Measurements from ENCODE around the gene NOBOX.
"Not testable (repeated sequence)": the region's sequence is repeated elsewhere in the genome, so short reads cannot be mapped to it uniquely, and the experiment has no call there.

Gene NOBOX

GRCh38 chr7:144391823-144392255, 11.7 kb downstream of the NOBOX start:
- no peak for DNase-seq (ENCODE audit: low read depth in 2 of 2)

GRCh38 chr7:144391014-144391413, 12.5 kb downstream of the NOBOX start:
- DNase-seq (ENCODE audit: low read depth in 2 of 2), result no peak

- DNase-seq (ENCODE audit: low read depth in 2 of 2), result no peak
These were observed 13.0 kb downstream of the NOBOX start for GRCh38 chr7:144390481-144390880.

GRCh38 chr7:144388950-144389349, 14.5 kb downstream of the NOBOX start:
- DNase-seq (ENCODE audit: low read depth in 2 of 2), result no peak

DNA sequence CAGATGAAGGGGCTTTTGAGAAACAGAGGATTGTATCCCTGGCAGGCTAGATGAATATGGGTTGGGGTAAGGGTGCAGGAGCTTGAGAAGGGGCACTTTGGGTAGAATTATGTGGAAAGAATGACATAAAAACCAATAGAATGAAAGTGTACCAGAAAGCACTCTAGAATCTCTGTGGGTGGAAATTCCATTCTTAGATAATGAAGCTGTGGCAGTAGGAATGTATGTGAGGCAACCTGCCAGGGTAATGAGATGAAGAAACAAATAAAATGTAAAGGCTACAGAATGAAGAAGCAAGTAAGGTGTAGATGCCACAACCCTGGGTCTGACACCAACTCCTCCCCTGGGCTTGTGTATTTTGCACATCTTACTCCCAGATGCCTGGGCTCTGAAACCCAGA, 16.8 kb downstream of the NOBOX start:
- DNase-seq (ENCODE audit: low read depth in 2 of 2), result no peak

DNA sequence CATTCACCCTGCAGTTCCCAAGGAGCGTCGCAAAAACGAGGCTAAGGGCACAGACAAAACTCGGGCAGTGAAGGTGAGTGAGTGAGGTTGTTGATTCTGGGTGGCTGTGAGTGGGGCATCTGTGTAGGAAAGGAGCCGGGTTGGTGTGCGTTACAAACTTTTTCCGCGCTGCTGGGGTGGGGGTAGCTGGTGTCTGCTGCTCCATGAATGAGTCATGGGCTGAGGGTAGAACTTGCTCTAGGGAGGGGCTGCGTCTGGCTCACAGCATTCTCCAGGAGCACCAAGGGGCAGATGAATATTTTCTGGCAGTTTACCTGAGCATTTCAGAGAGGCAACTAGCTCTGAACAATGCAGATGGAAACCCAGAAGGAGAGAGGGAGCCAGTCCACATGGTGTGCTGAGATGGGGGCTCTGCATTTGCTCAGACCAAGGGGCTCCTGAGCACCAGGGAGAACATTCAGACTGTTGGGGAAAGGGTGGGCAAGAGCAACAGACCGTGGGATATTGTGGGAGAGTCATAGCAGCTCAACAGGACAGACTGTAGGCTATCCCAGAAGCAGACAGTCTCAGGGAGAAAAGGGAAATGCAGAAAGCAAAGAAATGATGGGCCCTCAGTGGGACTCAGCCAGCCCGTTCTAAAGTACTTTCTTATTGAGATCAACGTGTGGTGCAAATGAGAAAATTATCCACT, 18.8 kb downstream of the NOBOX start:
- no peak for DNase-seq (ENCODE audit: low read depth in 2 of 2)

DNA sequence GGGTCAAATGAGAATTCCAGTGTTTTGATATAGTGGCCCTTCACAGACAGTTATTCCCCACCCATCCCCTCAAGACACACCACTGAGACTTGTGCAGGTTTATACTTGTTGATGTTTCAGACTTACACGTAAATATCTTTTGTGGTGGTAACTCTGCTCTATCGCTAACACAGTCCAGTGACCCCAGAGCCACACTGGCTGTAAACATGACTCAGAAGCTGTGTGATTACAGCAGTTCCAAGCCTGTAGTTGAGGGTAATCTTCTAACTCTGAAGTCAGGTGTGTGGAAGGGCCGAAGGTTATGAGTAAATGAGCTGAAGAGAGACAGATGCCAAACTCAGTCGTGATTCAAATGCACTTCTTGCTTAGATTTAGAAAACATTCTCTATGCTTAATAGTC, 19.4 kb downstream of the NOBOX start:
- no peak for DNase-seq (ENCODE audit: low read depth in 2 of 2)

DNA sequence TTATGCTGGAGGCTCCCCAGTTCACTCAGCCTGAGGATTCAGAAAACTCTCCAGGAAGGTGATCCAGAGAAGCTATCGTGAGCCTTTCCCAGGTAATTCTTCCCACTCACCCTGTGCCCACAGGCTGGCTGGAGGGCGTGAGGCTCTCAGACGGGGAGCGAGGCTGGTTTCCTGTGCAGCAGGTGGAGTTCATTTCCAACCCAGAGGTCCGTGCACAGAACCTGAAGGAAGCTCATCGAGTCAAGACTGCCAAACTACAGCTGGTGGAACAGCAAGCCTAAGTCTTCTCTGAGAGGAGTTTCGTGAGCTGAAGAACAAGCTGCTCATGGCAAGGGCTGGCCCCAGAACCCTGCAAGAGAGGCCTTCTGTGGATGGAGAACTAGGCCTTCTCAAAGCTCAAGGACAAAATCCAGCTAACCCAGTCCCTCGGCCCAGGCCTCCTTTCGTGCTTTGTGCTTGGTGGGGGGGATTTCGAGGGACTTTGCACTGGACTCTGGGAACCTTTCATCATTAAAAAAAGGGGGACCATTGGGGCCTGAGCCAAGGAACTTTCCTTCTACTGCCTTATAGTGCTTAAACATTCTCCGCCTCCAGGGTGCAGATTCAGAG, 23.6 kb downstream of the NOBOX start:
- no peak for DNase-seq (ENCODE audit: low read depth in 2 of 2)

DNA sequence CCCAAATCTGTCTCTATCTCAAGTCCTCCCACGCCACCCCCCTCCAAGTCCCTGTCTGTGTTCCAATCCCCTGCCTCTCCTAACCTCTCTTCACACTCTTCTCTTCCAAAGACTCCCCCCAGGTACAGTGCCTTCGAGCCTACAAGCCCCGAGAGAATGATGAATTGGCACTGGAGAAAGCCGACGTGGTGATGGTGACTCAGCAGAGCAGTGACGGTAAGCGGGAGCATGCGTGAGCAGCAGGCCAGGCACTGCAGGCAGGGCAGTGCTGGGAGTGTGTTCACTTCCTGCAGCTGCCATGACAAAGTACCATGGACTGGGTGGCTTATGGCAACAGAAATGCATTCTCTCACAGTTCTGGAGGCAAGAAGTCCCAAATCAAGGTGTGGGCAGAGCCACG, 24.8 kb downstream of the NOBOX start:
- no peak for DNase-seq (ENCODE audit: low read depth in 2 of 2)

DNA sequence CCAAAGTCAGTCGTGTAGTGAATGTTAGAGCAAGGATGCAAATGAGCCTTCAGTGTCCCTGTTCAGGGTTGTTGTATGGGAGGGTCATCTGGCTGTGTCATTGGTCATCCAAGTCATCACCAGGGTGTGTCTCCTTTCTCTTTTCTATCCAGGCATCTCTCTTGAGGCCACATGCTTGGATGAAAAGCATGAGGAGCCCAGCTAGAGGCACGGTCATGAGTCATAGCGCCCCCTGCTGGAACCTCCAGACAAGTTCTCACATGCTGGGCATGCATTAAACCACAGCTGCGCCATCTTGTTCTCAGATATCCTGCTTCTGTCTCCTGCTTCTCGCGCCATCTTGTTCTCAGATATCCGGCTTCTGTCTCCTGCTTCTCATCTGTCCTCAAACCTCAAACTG, 34.3 kb downstream of the NOBOX start:
- not testable (repeated sequence) for DNase-seq (ENCODE audit: low read depth in 2 of 2)

GRCh38 chr7:144367250-144367649, 36.2 kb downstream of the NOBOX start:
- not testable (repeated sequence) for DNase-seq (ENCODE audit: low read depth in 2 of 2)

DNA sequence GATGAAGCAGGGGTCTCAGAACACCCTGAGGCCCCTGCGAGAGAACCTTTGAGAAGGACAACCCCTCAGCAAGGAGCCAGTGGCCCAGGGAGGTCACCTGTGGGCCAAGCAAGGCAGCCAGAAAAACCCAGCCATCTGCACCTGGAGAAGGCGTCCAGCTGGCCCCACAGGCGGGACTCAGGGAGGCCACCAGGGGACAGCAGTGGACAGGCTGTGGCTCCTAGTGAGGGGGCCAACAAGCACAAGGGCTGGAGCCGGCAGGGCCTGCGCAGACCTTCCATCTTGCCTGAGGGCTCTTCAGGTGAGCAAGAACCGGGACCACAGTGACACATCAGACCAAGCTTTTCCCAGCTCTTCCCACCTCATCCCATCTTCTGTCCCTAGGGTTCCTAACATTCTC, 38.0 kb downstream of the NOBOX start:
- not testable (repeated sequence) for DNase-seq (ENCODE audit: low read depth in 2 of 2)

GRCh38 chr7:144362061-144362460, 41.4 kb downstream of the NOBOX start:
- not testable (repeated sequence) for DNase-seq (ENCODE audit: low read depth in 2 of 2)

- not testable (repeated sequence) for DNase-seq (ENCODE audit: low read depth in 2 of 2)
These were observed 46.6 kb downstream of the NOBOX start for GRCh38 chr7:144356860-144357259.

DNA sequence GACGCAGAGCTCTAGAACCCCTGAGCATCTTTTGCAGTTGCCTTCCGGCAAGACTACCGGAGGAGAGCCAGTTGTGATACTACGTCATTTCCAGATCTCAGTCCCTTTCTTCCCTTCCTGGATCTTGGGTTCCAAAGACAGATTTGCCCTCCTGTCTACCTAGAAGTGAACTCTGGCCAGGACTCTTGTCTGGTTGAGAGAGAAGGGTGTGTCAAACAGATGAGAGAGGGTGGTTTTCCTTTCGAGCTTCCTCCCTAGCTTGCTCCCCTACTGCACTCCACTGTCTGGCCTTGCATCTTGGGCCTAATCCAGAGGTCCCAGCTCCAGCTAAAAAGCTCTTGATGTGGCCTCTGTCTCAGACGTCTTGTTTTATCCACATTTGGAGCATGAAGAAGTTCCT, 47.3 kb downstream of the NOBOX start:
- not testable (repeated sequence) for DNase-seq (ENCODE audit: low read depth in 2 of 2)

DNA sequence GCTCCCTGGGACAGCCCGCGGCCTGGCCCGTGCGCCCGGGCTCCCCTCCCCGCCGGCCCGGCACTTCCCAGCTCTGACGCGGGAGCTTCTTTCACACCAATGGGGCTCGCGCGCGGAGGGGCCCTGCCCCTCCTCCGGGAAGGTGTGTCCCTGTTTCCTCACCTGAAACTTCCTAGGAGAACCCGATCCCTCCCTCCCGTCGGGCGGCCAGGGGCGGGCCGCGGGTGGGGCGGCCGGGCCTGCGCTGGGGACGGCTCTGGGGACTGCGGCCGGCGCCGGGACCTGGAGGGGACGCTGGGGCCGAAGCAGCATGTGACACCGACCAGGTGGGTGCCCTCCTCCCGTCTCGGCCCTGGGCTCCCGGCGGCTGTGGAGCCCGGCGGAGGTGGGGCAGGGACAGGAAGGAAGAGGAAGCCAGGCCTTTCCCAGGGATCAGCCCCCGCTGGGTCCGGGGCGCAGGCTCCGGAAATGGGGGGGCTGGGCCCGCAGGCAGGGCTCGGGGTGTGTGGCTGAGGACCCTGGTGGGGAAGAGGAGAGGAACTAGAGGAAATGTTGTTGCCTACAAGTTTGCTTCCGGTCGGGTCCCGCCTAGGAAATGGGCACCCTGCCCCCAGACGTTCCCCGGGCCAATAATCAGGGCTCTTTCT, 48.2 kb downstream of the NOBOX start, which contains the start of gene ARHGEF5:
ARHGEF5 (plus strand) TSS at position 227 of the 647 bp plus-strand sequence. CDS start 7,268 bp downstream, outside the sequence.
- DNase-seq (ENCODE audit: low read depth in 2 of 2), result not testable (repeated sequence)

DNA sequence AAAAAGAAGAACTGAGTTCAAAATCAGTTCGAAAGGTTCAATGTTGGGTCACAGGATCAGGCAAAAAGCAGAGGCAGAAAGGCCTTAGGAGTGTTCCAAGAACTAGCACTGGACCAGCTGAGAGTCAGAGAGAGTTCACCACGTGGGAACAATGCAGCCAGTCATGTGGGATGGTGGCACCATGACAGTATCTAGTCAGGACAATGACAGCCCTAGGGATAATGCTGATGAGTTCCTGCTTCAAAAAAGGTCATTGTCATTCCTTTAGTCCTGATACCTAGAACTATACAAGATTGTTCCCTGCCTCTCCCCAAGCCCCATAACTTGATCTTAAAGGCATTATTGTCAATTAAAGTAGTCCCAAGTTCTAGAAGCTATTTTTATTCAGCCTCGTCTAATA, 51.8 kb downstream of the NOBOX start:
- not testable (repeated sequence) for DNase-seq (ENCODE audit: low read depth in 2 of 2)

DNA sequence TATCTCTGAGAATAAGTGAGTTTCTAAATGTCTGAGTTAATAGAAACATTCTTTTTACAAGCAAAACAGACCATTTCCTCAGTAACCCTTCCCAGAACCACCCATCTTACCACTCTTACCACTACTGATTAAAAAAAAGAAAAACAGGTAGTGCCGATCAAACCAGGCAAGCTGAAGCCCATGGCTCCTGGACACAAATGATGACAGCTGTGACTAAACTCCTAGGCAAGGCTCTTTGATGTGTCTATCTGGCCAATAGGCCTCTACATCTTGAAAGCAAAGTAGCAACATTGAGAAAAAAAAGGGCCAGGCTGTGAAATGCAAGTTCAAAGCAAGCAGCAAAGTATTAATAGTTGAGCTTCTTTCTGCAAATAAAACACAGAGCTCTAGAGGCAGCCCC, 54.9 kb downstream of the NOBOX start:
- not testable (repeated sequence) for DNase-seq (ENCODE audit: low read depth in 2 of 2)

Data from stimulated activated CD8-positive, alpha-beta memory T cell treated with anti-CD3 and anti-CD28 coated beads, Interleukin-7, amount 100 ng/mL, for 1 hour (primary cell).